Prostate gland (tissue), 2 donors: ENCODE measurements around the gene HSF2.

ENCODE experiments used
- CTCF ChIP-seq, 4 experiments: fragments of 200-600 bp in 2 of 4; fragments of 450-650 bp in 2 of 4; sonication (generic) in 2 of 4; IDR thresholded peaks; 1 replicate in 3 of 4; 2 replicates in 1 of 4; pipeline ENCODE4 v1.5.1; 2016 to 2019; ENCODE audit warnings: antibody characterized with exemption in 4 of 4, mild to moderate bottlenecking in 2 of 4, moderate library complexity in 2 of 4
- POLR2A ChIP-seq: fragments of 450-650 bp; IDR thresholded peaks from one replicate; pipeline ENCODE4 v1.6.1; 2016; ENCODE audit warnings: antibody characterized with exemption, mild to moderate bottlenecking
- POLR2AphosphoS5 ChIP-seq: sonication (generic); formaldehyde crosslinking; IDR thresholded peaks from one replicate; pipeline ENCODE4 v1.6.1; 2017; ENCODE audit warnings: antibody characterized with exemption

GRCh38 chr6:122412001-122412400 is 12.5 kb downstream of the HSF2 start:
- TF ChIP-seq POLR2A (no peak), CTCF (IDR thresholded peaks at IDR 0.05) (no peak), POLR2AphosphoS5 (no peak)
